ACC112 (cell line): ENCODE data around the gene RND2.
"Not testable (repeated sequence)": the region's sequence is repeated elsewhere in the genome, so short reads cannot be mapped to it uniquely, and the experiment has no call there.

Source experiments
- H2AFZ ChIP-seq: fragments of 200-600 bp; sonication (generic); one replicate; pipeline ENCODE4 v1.6.0; 2017; ENCODE audit warnings: antibody characterized with exemption, low read length; ENCODE audit not compliant: unreplicated experiment
- H3K27ac ChIP-seq: fragments of 200-600 bp; sonication (generic); 2 replicates; pipeline ENCODE4 v1.5.1; 2014; ENCODE audit warnings: low read depth, mild to moderate bottlenecking, antibody characterized with exemption, low read length, moderate library complexity
- H3K27me3 ChIP-seq: fragments of 200-600 bp; sonication (generic); 2 replicates; pipeline ENCODE4 v1.6.1; 2014; ENCODE audit warnings: mild to moderate bottlenecking, antibody characterized with exemption, low read length, moderate library complexity, mixed read lengths; ENCODE audit not compliant: insufficient read depth
- H3K36me3 ChIP-seq: fragments of 200-600 bp; sonication (generic); 2 replicates; pipeline ENCODE4 v1.6.1; 2016; ENCODE audit warnings: mild to moderate bottlenecking, antibody characterized with exemption, low read length, moderate library complexity, mixed read lengths; ENCODE audit not compliant: insufficient read depth
- H3K4me1 ChIP-seq: fragments of 200-600 bp; sonication (generic); one replicate; pipeline ENCODE4 v1.6.1; 2016; ENCODE audit warnings: low read length, mixed read lengths; ENCODE audit not compliant: insufficient read depth, unreplicated experiment, control insufficient read depth
- H3K4me3 ChIP-seq: fragments of 200-600 bp; sonication (generic); 2 replicates; pipeline ENCODE4 v1.5.1; 2014; ENCODE audit warnings: mild to moderate bottlenecking, low read depth, low read length
- H3K79me2 ChIP-seq: fragments of 200-600 bp; sonication (generic); one replicate; pipeline ENCODE4 v1.6.0; 2016; ENCODE audit warnings: low read length; ENCODE audit not compliant: control insufficient read depth, unreplicated experiment, insufficient read depth

RND2 gene

GRCh38 chr17:43024407-43025289, at the start of gene RND2:
Gene RND2 (plus strand): TSS chr17:43025231. CDS start chr17:43025348, 117 bp downstream.
- H3K27me3 ChIP-seq, result no peaks in the 10 kb centered on the region; the same call in 1 of the 2 replicates
- H3K4me3 ChIP-seq, result peak within 1 kb of the TSS; percentile 72
- peak within 1 kb of the TSS; percentile 84 for H2AFZ ChIP-seq
- peaks cover 9% of the 10 kb centered on the region for H3K4me1 ChIP-seq
- H3K27ac ChIP-seq, result no peak within 1 kb of the TSS
- peaks cover 4% of the 10 kb centered on the region; the same call in 1 of the 2 replicates for H3K36me3 ChIP-seq
- peaks cover 18% of the 10 kb centered on the region for H3K79me2 ChIP-seq

- no peak overlapping the region for H2AFZ ChIP-seq
- peaks cover 8% of the 10 kb centered on the region for H3K4me1 ChIP-seq
- H3K27me3 ChIP-seq, result no peaks in the 10 kb centered on the region
- H3K79me2 ChIP-seq, result no peaks in the 10 kb centered on the region
- no peaks in the 10 kb centered on the region for H3K36me3 ChIP-seq
- H3K27ac ChIP-seq, result no peak overlapping the region
- H3K4me3 ChIP-seq, result no peak overlapping the region
These were observed 49.8 kb upstream of the RND2 start for GRCh38 chr17:42975265-42975664.

- H3K36me3 ChIP-seq, H3K4me3 ChIP-seq, H3K4me1 ChIP-seq, H3K79me2 ChIP-seq, H2AFZ ChIP-seq, H3K27me3 ChIP-seq, H3K27ac ChIP-seq: not testable (repeated sequence)
These were observed 49.3 kb upstream of the RND2 start for GRCh38 chr17:42975701-42976100.

GRCh38 chr17:42979511-42980273, 45.3 kb upstream of the RND2 start, which contains the start of gene PTGES3L:
Gene PTGES3L (minus strand): TSS chr17:42980080. CDS start chr17:42980053, 27 bp downstream.
- Histone ChIP-seq H3K36me3 (no peaks in the 10 kb centered on the region), H3K4me1 (peaks cover 12% of the 10 kb centered on the region), H3K4me3 (peak within 1 kb of the TSS; percentile 100), H2AFZ (peak within 1 kb of the TSS; percentile 86), H3K27me3 (no peaks in the 10 kb centered on the region), H3K79me2 (peaks cover 22% of the 10 kb centered on the region), H3K27ac (peak within 1 kb of the TSS; percentile 61)

- Histone ChIP-seq H3K4me1 (peaks cover 15% of the 10 kb centered on the region), H3K27ac (peak within 1 kb of the TSS; percentile 61), H3K4me3 (peak within 1 kb of the TSS; percentile 100), H3K27me3 (no peaks in the 10 kb centered on the region), H2AFZ (peak within 1 kb of the TSS; percentile 86), H3K36me3 (no peaks in the 10 kb centered on the region), H3K79me2 (peaks cover 22% of the 10 kb centered on the region)
These were observed 44.7 kb upstream of the RND2 start, which contains the start of gene RUNDC1 for GRCh38 chr17:42980274-42980765. Gene RUNDC1 (plus strand): TSS chr17:42980565. CDS start chr17:42980577, 12 bp downstream.

- H3K4me3 ChIP-seq, result peak overlapping the region; percentile 100
- peaks cover 26% of the 10 kb centered on the region for H3K79me2 ChIP-seq
- H3K27me3 ChIP-seq, result no peaks in the 10 kb centered on the region
- H3K27ac ChIP-seq, result peak overlapping the region; percentile 61
- no peaks in the 10 kb centered on the region for H3K36me3 ChIP-seq
- H2AFZ ChIP-seq, result peak overlapping the region; percentile 86
- peaks cover 16% of the 10 kb centered on the region for H3K4me1 ChIP-seq
These were observed 44.1 kb upstream of the RND2 start for GRCh38 chr17:42980766-42981397.

- Histone ChIP-seq H3K79me2 (peaks cover 29% of the 10 kb centered on the region), H3K27ac (no peak overlapping the region; the same call in 1 of the 2 replicates), H3K36me3 (peaks cover 6% of the 10 kb centered on the region; the same call in 1 of the 2 replicates), H2AFZ (no peak overlapping the region), H3K4me1 (peaks cover 16% of the 10 kb centered on the region), H3K27me3 (no peaks in the 10 kb centered on the region), H3K4me3 (peak overlapping the region; percentile 100; the same call in 1 of the 2 replicates)
These were observed 42.8 kb upstream of the RND2 start for GRCh38 chr17:42982266-42982665.

- H3K36me3 ChIP-seq, result peaks cover 20% of the 10 kb centered on the region
- H3K27ac ChIP-seq, result no peak overlapping the region
- no peaks in the 10 kb centered on the region for H3K27me3 ChIP-seq
These were observed 39.8 kb upstream of the RND2 start for GRCh38 chr17:42985225-42985624.

GRCh38 chr17:42989141-42989540, 35.9 kb upstream of the RND2 start:
- no peak overlapping the region for H2AFZ ChIP-seq
- H3K4me3 ChIP-seq, result peak overlapping the region; percentile 1; the same call in 1 of the 2 replicates
- H3K4me1 ChIP-seq, result peaks cover 38% of the 10 kb centered on the region
- H3K27me3 ChIP-seq, result no peaks in the 10 kb centered on the region
- peak overlapping the region; percentile 81 for H3K27ac ChIP-seq
- H3K36me3 ChIP-seq, result peaks cover 31% of the 10 kb centered on the region
- H3K79me2 ChIP-seq, result peaks cover 7% of the 10 kb centered on the region

More at GRCh38 chr17:42985225-42985624, 39.8 kb upstream of the RND2 start:
- no peak overlapping the region for H2AFZ ChIP-seq
- H3K4me3 ChIP-seq, result no peak overlapping the region
- H3K4me1 ChIP-seq, result peaks cover 26% of the 10 kb centered on the region
- H3K79me2 ChIP-seq, result peaks cover 29% of the 10 kb centered on the region
